ENCODE measurements around the gene GRID1. TPM values are rescaled to one million over a fixed set of nuclear protein-coding genes. Genes with fewer than 3 reads are reported as not detected.

The GRID1 gene
- total RNA-seq, 1 experiment from 2014 or later: not detected

GRCh38 chr10:86073199-86073977, 293.2 kb downstream of the GRID1 start:
- Histone ChIP-seq H3K9me3 (ENCODE audit: insufficient read depth, low read depth) (no peaks in the 10 kb centered on the region), H3K4me2 (no peak overlapping the region), H3K4me3 (no peak overlapping the region), H3K27ac (no peak overlapping the region), H2AFZ (no peak overlapping the region), H3K36me3 (ENCODE audit: low read depth) (no peaks in the 10 kb centered on the region), H4K20me1 (ENCODE audit: insufficient read depth) (no peaks in the 10 kb centered on the region), H3K9me2 (ENCODE audit: insufficient read depth) (no peaks in the 10 kb centered on the region), H3K4me1 (replicated peaks; ENCODE audit: insufficient read depth) (no peaks in the 10 kb centered on the region), H3K79me2 (ENCODE audit: low read depth) (no peaks in the 10 kb centered on the region), H3K27me3 (ENCODE audit: insufficient read depth, low read depth) (0 out of 2 replicates have a peak, but pooled peaks cover 4% of the 10 kb centered on the region), H3F3A (ENCODE audit: insufficient read depth, low read depth) (no peaks in the 10 kb centered on the region)
- intact Hi-C loops (cut with micrococcal nuclease; ENCODE audit: unreplicated experiment): no loop called here
- ChIA-PET CTCF (no interaction called here), POLR2A (ENCODE audit: unreplicated experiment) (no interaction called here)
- no TSS peak for BruUV-seq (replicated peaks)
- DNase-seq: no peak
- no peak for TF ChIP-seq CTCF (conservative IDR thresholded peaks at IDR 0.05)
- TF ChIP-seq EZH2 (IDR thresholded peaks at IDR 0.05; ENCODE audit: low read depth): no peak

- POLR2A ChIA-PET (ENCODE audit: unreplicated experiment): no interaction called here
- Histone ChIP-seq H3K4me2 (no peak overlapping the region), H4K20me1 (ENCODE audit: insufficient read depth) (no peaks in the 10 kb centered on the region), H3K27ac (no peak overlapping the region), H3F3A (ENCODE audit: insufficient read depth, low read depth) (no peaks in the 10 kb centered on the region), H3K4me3 (no peak overlapping the region), H3K27me3 (ENCODE audit: insufficient read depth, low read depth) (peaks cover 4% of the 10 kb centered on the region; the same call in 1 of the 2 replicates), H3K9me3 (ENCODE audit: insufficient read depth, low read depth) (no peaks in the 10 kb centered on the region), H2AFZ (no peak overlapping the region), H3K79me2 (ENCODE audit: low read depth) (no peaks in the 10 kb centered on the region), H3K4me1 (replicated peaks; ENCODE audit: insufficient read depth) (no peaks in the 10 kb centered on the region), H3K9me2 (ENCODE audit: insufficient read depth) (no peaks in the 10 kb centered on the region), H3K36me3 (ENCODE audit: low read depth) (no peaks in the 10 kb centered on the region)
- no peak for TF ChIP-seq CTCF (conservative IDR thresholded peaks at IDR 0.05)
- no peak for TF ChIP-seq EZH2 (IDR thresholded peaks at IDR 0.05; ENCODE audit: low read depth)
- intact Hi-C loops (cut with micrococcal nuclease; ENCODE audit: unreplicated experiment): no loop called here
- CTCF ChIA-PET: no interaction called here
- BruUV-seq (replicated peaks): no TSS peak
- DNase-seq: no peak
These were observed 294.2 kb downstream of the GRID1 start for GRCh38 chr10:86072413-86072812.

GRCh38 chr10:86071758-86072157, 294.8 kb downstream of the GRID1 start:
- no peak overlapping the region for H2AFZ ChIP-seq
- ChIA-PET CTCF (no interaction called here), POLR2A (ENCODE audit: unreplicated experiment) (no interaction called here)
- peaks cover 4% of the 10 kb centered on the region; the same call in 1 of the 2 replicates for H3K27me3 ChIP-seq (ENCODE audit: insufficient read depth, low read depth)
- H3K36me3 ChIP-seq (ENCODE audit: low read depth): no peaks in the 10 kb centered on the region
- no TSS peak for BruUV-seq (replicated peaks)
- H3F3A ChIP-seq (ENCODE audit: insufficient read depth, low read depth): no peaks in the 10 kb centered on the region
- intact Hi-C loops (cut with micrococcal nuclease; ENCODE audit: unreplicated experiment): no loop called here
- no peak overlapping the region for H3K4me2 ChIP-seq
- no peak for DNase-seq
- no peak for TF ChIP-seq EZH2 (IDR thresholded peaks at IDR 0.05; ENCODE audit: low read depth)
- TF ChIP-seq CTCF (conservative IDR thresholded peaks at IDR 0.05): no peak
- no peaks in the 10 kb centered on the region for H3K9me2 ChIP-seq (ENCODE audit: insufficient read depth)
- no peak overlapping the region for H3K4me3 ChIP-seq
- H3K79me2 ChIP-seq (ENCODE audit: low read depth): no peaks in the 10 kb centered on the region
- no peaks in the 10 kb centered on the region for H3K4me1 ChIP-seq (replicated peaks; ENCODE audit: insufficient read depth)
- no peaks in the 10 kb centered on the region for H3K9me3 ChIP-seq (ENCODE audit: insufficient read depth, low read depth)
- H4K20me1 ChIP-seq (ENCODE audit: insufficient read depth): no peaks in the 10 kb centered on the region
- no peak overlapping the region for H3K27ac ChIP-seq
